ENCODE results near the gene DBH. TPM values are rescaled to one million over a fixed set of nuclear protein-coding genes. Genes with fewer than 3 reads are reported as not detected.

The DBH gene
- total and polyA plus RNA-seq, 12 donors: 0.24 to 234 (median 19.6) TPM; not detected in 1

- Histone ChIP-seq H3K4me1 (replicated peaks in 1 of 2) (no peaks in the 10 kb centered on the region), H3K27me3 (peaks cover 27% of the 10 kb centered on the region), H3K27ac (no peak overlapping the region), H3K4me3 (no peak overlapping the region), H3K36me3 (replicated peaks in 1 of 2) (no peaks in the 10 kb centered on the region), H3K9me3 (replicated peaks in 1 of 3) (no peaks in the 10 kb centered on the region)
- intact Hi-C loops (cut with DNase I): no loop called here
- TF ChIP-seq POLR2A (IDR thresholded peaks at IDR 0.05) (no peak), CTCF (IDR thresholded peaks at IDR 0.05) (no peak)
- 67 to 76% (median 71%) methylated on average over 16 of the region's 16 CpGs for WGBS, 4 donors
- DNase-seq: no peak
These were observed 22.7 kb upstream of the DBH start for GRCh38 chr9:133613432-133613831.

- Histone ChIP-seq H3K36me3 (replicated peaks in 1 of 2) (no peaks in the 10 kb centered on the region), H3K9me3 (replicated peaks in 1 of 3) (no peaks in the 10 kb centered on the region), H3K27me3 (peaks cover 23% of the 10 kb centered on the region), H3K4me1 (replicated peaks in 1 of 2) (no peaks in the 10 kb centered on the region), H3K4me3 (no peak overlapping the region), H3K27ac (no peak overlapping the region)
- WGBS, 4 donors: 55 to 63% (median 59%) methylated on average over 10 of the region's 10 CpGs
- TF ChIP-seq CTCF (IDR thresholded peaks at IDR 0.05): no peak
- no peak for TF ChIP-seq POLR2A (IDR thresholded peaks at IDR 0.05)
- intact Hi-C loops (cut with DNase I): no loop called here
- no peak for DNase-seq
These were observed 22.1 kb upstream of the DBH start for GRCh38 chr9:133614056-133614455.

GRCh38 chr9:133614678-133615077 lies 21.5 kb upstream of the DBH start:
- Histone ChIP-seq H3K9me3 (replicated peaks in 1 of 3) (no peaks in the 10 kb centered on the region), H3K27ac (no peak overlapping the region), H3K4me3 (no peak overlapping the region), H3K27me3 (peaks cover 23% of the 10 kb centered on the region), H3K4me1 (replicated peaks in 1 of 2) (peaks cover 0 to under 1% of the 10 kb centered on the region in 2 donors), H3K36me3 (replicated peaks in 1 of 2) (no peaks in the 10 kb centered on the region)
- TF ChIP-seq CTCF (IDR thresholded peaks at IDR 0.05) (no peak), POLR2A (IDR thresholded peaks at IDR 0.05) (no peak)
- intact Hi-C loops (cut with DNase I): no loop called here
- WGBS, 4 donors: 50 to 74% (median 57%) methylated on average over 5 of the region's 5 CpGs
- DNase-seq: no peak

GRCh38 chr9:133615186-133615585 lies 21.0 kb upstream of the DBH start:
- H3K9me3 ChIP-seq (replicated peaks in 1 of 3): no peaks in the 10 kb centered on the region
- peaks cover 18% of the 10 kb centered on the region for H3K27me3 ChIP-seq
- no peak for TF ChIP-seq CTCF (IDR thresholded peaks at IDR 0.05)
- no peak for TF ChIP-seq POLR2A (IDR thresholded peaks at IDR 0.05)
- WGBS, 4 donors: 23 to 48% (median 39%) methylated on average over 7 to 16 of the region's 16 CpGs
- intact Hi-C loops (cut with DNase I): no loop called here
- no peak for DNase-seq
- H3K27ac ChIP-seq: no peak overlapping the region
- peaks cover 0 to 5% of the 10 kb centered on the region in 2 donors for H3K4me1 ChIP-seq (replicated peaks in 1 of 2)
- no peaks in the 10 kb centered on the region for H3K36me3 ChIP-seq (replicated peaks in 1 of 2)
- H3K4me3 ChIP-seq: no peak overlapping the region

Measured in adrenal gland (tissue), 12 donors.